DND-41 (cell line): Measurements from ENCODE around the gene RGS12.

Experiments used
- EZH2 ChIP-seq: IDR thresholded peaks from 3 replicates; pipeline ENCODE4 v1.6.1; 2012; ENCODE audit warnings: borderline replicate concordance, low read depth, mild to moderate bottlenecking, moderate library complexity, low read length, inconsistent platforms; ENCODE audit not compliant: severe bottlenecking
- TF ChIP-seq, protein P1 (sequence below): IDR thresholded peaks from 2 replicates; pipeline ENCODE4 v1.5.1; 2012; ENCODE audit warnings: borderline replicate concordance, low read length, moderate library complexity, mild to moderate bottlenecking; ENCODE audit not compliant: poor library complexity, severe bottlenecking; ENCODE audit errors: extremely low read depth

DNA sequence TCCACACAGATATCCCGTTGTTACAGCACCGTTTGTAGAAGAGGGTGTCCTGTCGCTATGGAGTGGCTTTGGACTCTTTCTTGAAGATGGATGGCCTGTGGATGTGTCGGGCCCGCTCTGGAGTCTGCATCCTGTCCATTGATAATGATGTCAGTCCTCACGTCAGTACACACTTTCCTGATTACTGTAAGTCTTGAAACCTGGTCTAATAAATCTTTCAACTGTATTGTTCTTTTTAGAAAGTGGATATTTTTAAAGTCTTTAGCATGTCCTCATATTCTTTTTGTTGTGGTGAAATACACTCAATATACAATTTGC lies 29.0 kb upstream of the RGS12 start:
- TF ChIP-seq, protein P1, sequence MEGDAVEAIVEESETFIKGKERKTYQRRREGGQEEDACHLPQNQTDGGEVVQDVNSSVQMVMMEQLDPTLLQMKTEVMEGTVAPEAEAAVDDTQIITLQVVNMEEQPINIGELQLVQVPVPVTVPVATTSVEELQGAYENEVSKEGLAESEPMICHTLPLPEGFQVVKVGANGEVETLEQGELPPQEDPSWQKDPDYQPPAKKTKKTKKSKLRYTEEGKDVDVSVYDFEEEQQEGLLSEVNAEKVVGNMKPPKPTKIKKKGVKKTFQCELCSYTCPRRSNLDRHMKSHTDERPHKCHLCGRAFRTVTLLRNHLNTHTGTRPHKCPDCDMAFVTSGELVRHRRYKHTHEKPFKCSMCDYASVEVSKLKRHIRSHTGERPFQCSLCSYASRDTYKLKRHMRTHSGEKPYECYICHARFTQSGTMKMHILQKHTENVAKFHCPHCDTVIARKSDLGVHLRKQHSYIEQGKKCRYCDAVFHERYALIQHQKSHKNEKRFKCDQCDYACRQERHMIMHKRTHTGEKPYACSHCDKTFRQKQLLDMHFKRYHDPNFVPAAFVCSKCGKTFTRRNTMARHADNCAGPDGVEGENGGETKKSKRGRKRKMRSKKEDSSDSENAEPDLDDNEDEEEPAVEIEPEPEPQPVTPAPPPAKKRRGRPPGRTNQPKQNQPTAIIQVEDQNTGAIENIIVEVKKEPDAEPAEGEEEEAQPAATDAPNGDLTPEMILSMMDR = no peak
- TF ChIP-seq EZH2 = no peak
